Testis (tissue), 5 donors: ENCODE measurements around the gene ACAD9. TPM values are rescaled to one million over a fixed set of nuclear protein-coding genes. Genes with fewer than 3 reads are reported as not detected.
"Not testable (repeated sequence)": the region's sequence is repeated elsewhere in the genome, so short reads cannot be mapped to it uniquely, and the experiment has no call there.

ENCODE experiments used
- DNase-seq: peaks from one replicate; pipeline ENCODE4 v3.0.0-alpha.2; 2019
- H3K27ac ChIP-seq, 2 donors: fragments of 200-600 bp; sonication (generic); one replicate each; pipeline ENCODE4 v1.5.1; 2019
- H3K27me3 ChIP-seq: fragments of 200-600 bp; sonication (generic); one replicate; pipeline ENCODE4 v1.5.1; 2019
- H3K36me3 ChIP-seq: fragments of 200-600 bp; sonication (generic); one replicate; pipeline ENCODE4 v1.5.1; 2017; ENCODE audit warnings: low read depth; ENCODE audit errors: missing control alignments
- H3K4me1 ChIP-seq: fragments of 200-600 bp; sonication (generic); one replicate; pipeline ENCODE4 v1.5.1; 2019
- H3K4me3 ChIP-seq, 2 donors: fragments of 200-600 bp; sonication (generic); one replicate each; pipeline ENCODE4 v1.5.1; 2017 to 2019
- H3K9me3 ChIP-seq: fragments of 200-600 bp; sonication (generic); one replicate; pipeline ENCODE4 v1.5.1; 2017
- POLR2A ChIP-seq: fragments of 450-650 bp; IDR thresholded peaks from one replicate; pipeline ENCODE4 v1.6.1; 2017; ENCODE audit warnings: antibody characterized with exemption, mild to moderate bottlenecking, moderate library complexity
- WGBS, 2 donors: methylation state at CpG; one replicate each; pipeline ENCODE4 v1.1.5; 2018; 5-methylcytosine and 5-hydroxymethylcytosine counted together
- intact Hi-C: fragments of 100-400 bp; cut with DNase I; formaldehyde crosslinking; loops from one replicate; pipeline ENCODE4 v1.15.1; 2023; ENCODE audit warnings: low total_unique reads
- long read RNA-seq, 2 donors: transcript quantifications; one replicate each; lab custom pipeline, GENCODE V29; 2026
- polyA plus RNA-seq: library from polyadenylated mRNA; stranded (reverse); fragments of 350-450 nt; fragmentation: Illumina TruSeq; extraction: RNeasy Lipid Tissue Mini Kit (QIAGEN cat#74804); gene quantifications from one replicate; pipeline ENCODE4 v1.2.3, GENCODE V29; 2014; ENCODE audit warnings: low read depth, low replicate concordance; ENCODE audit not compliant: insufficient read depth
- total RNA-seq, 2 donors: library from RNA; depleted of rRNA; stranded (reverse); fragments of >200 nt; gene quantifications; one replicate each; pipeline ENCODE4 v1.2.3, GENCODE V29; 2016
- TF ChIP-seq, protein P1 (sequence below), 3 experiments: fragments of 450-650 bp in 2 of 3; fragments of 200-600 bp in 1 of 3; sonication (generic) in 1 of 3; IDR thresholded peaks; one replicate each; pipeline ENCODE4 v1.5.1; 2016 to 2019; ENCODE audit warnings: antibody characterized with exemption in 3 of 3, mild to moderate bottlenecking in 2 of 3, moderate library complexity in 1 of 3

The ACAD9 gene
- total RNA-seq (10 to 100 TPM; 80.4 to 80.6 TPM), polyA plus RNA-seq (49.5 TPM)
- long read RNA-seq, donor 1, transcript ACAD9-201 (18 exons, 2,454 nt), result major isoform, 7 of 7 reads
- long read RNA-seq, donor 1, partial matches to known transcripts, result 0 of 7 reads
- long read RNA-seq, donor 1, other reads (novel, unspliced or antisense), result 0 of 7 reads
- long read RNA-seq, donor 2, partial matches to known transcripts, result 0 of 5 reads
- long read RNA-seq, donor 2, other reads (novel, unspliced or antisense), result 0 of 5 reads

DNA sequence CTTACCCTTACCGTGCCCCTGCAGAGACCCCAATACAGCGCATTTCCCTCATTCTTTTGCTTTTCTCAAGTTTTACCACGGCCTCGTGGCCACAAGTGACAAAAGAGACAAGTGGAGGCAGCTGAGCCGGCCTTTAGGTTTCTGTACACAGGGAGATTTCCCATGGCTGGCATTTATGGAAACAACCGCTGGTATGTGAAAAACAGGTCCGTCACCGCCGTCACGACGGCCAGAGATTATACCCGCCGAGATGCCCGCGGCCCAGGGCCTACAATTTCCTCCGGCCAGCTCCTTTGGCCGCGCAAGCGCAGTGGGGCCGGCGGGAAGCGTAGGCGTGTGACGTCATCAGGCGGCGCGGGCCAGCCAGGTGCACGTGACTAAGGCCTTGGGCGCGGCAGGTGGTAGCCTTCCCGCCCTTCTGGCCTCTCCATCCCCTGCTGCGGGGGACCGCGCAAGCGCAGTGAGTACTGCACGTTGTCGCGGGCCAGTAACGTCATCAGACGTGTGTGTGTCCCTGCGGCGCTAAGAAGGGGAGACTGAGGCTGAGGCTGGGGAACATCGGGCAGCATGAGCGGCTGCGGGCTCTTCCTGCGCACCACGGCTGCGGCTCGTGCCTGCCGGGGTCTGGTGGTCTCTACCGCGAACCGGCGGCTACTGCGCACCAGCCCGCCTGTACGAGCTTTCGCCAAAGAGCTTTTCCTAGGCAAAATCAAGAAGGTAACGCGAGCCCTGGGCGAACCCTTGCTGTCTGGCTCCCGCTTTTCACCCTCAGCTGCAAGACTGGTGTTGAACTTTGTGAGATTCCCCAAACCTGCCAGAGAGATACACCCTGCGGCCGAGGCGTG, at the start of gene ACAD9:
TSS of gene ACAD9 (plus strand) at position 496 of the 845 bp plus-strand sequence. CDS start at position 568, 72 bp downstream.
- peak within 1 kb of the TSS; percentile 85 to 89 for H3K4me3 ChIP-seq
- peaks cover 25% of the 10 kb centered on the region for H3K4me1 ChIP-seq
- peak within 1 kb of the TSS; percentile 90 to 96 for H3K27ac ChIP-seq
- H3K36me3 ChIP-seq, result no peaks in the 10 kb centered on the region
- TF ChIP-seq, protein P1, sequence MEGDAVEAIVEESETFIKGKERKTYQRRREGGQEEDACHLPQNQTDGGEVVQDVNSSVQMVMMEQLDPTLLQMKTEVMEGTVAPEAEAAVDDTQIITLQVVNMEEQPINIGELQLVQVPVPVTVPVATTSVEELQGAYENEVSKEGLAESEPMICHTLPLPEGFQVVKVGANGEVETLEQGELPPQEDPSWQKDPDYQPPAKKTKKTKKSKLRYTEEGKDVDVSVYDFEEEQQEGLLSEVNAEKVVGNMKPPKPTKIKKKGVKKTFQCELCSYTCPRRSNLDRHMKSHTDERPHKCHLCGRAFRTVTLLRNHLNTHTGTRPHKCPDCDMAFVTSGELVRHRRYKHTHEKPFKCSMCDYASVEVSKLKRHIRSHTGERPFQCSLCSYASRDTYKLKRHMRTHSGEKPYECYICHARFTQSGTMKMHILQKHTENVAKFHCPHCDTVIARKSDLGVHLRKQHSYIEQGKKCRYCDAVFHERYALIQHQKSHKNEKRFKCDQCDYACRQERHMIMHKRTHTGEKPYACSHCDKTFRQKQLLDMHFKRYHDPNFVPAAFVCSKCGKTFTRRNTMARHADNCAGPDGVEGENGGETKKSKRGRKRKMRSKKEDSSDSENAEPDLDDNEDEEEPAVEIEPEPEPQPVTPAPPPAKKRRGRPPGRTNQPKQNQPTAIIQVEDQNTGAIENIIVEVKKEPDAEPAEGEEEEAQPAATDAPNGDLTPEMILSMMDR (IDR thresholded peaks at IDR 0.05), result peak in 2 of 3 experiments; percentile 31 to 44
- TF ChIP-seq POLR2A, result peak; percentile 78
- H3K27me3 ChIP-seq, result no peaks in the 10 kb centered on the region
- 0% methylated on average over 30 to 34 of the region's 65 CpGs for WGBS, 2 donors
- peak; percentile 97 for DNase-seq
- no peaks in the 10 kb centered on the region for H3K9me3 ChIP-seq
- intact Hi-C loops, result no loop called here

DNA sequence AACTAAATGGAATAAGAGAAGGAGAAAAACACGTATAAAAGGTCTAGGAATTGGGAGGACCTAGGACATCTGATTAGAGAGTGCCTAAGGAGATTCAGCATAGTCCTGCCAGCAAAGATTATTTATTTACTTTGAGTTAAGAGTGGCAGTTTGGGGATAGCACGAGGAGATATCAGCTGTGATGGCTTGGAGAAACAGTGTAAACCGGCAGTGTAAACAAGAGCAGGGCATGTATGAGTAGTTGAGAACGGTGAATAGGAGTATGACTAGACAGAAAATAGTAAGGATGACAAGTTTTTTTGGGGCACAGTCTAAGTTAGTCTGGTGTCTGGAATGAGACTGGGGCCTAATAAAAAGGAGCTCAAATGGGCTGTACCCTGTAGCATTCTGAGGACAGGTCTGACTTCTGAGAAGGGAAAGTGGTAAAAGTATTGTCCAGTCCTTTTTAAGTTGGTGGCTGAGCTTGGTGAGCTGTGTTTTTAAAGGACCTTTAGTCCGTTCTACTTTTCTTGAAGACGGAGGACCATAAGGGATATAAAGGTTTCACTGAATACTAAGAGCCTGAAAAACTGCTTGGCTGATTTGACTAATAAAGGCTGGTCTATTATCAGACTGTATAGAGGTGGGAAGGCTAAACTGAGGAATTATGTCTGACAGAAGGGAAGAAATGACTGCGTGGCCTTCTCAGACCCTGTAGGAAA, 49.3 kb upstream of the ACAD9 start:
- H3K27ac ChIP-seq, H3K4me1 ChIP-seq, H3K4me3 ChIP-seq, H3K36me3 ChIP-seq, H3K9me3 ChIP-seq, H3K27me3 ChIP-seq, intact Hi-C loops, DNase-seq: not testable (repeated sequence)
- 77 to 80% methylated on average over 7 of the region's 7 CpGs for WGBS, 2 donors

- intact Hi-C loops, result not testable (repeated sequence)
- 78 to 83% methylated on average over 5 of the region's 5 CpGs for WGBS, 2 donors
These were observed 48.7 kb upstream of the ACAD9 start for GRCh38 chr3:128830762-128831161.

GRCh38 chr3:128832979-128833378, 46.4 kb upstream of the ACAD9 start:
- H3K36me3 ChIP-seq, H3K4me1 ChIP-seq, H3K9me3 ChIP-seq, H3K27me3 ChIP-seq, DNase-seq, intact Hi-C loops, H3K27ac ChIP-seq, H3K4me3 ChIP-seq: not testable (repeated sequence)
- WGBS, 2 donors, result 86 to 90% methylated on average over 5 of the region's 5 CpGs

More at GRCh38 chr3:128830762-128831161, 48.7 kb upstream of the ACAD9 start:
- not testable (repeated sequence) for H3K4me3 ChIP-seq, H3K9me3 ChIP-seq, H3K27me3 ChIP-seq, H3K36me3 ChIP-seq, H3K27ac ChIP-seq, H3K4me1 ChIP-seq, DNase-seq

DNA sequence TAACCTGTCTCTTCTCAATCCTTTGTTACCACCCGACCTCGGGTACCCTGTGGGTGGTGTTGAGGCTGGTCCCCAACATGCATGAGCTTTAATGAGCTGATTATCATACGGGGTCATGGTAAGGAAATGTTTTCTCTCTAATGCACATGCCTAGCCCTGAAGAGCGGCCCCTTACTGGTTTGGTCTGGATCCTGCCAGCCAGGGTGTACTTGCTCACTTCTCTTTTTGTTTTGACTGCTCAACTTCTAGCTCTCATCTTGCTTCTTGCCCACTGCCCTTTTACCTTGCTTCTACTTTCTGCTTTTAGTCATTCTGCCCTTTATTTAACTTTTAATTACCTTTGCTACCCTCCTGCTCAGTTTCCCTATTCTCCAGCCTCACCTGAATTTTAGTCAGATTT, 44.3 kb upstream of the ACAD9 start:
- Histone ChIP-seq H3K4me1 (no peaks in the 10 kb centered on the region), H3K4me3 (no peak overlapping the region), H3K27ac (no peak overlapping the region), H3K27me3 (no peaks in the 10 kb centered on the region), H3K9me3 (no peaks in the 10 kb centered on the region), H3K36me3 (no peaks in the 10 kb centered on the region)
- DNase-seq, result no peak
- intact Hi-C loops, result no loop called here
- WGBS, 2 donors, result 89 to 97% methylated on average over 4 of the region's 4 CpGs
- TF ChIP-seq, protein P1 (IDR thresholded peaks at IDR 0.05), result no peak
- no peak for TF ChIP-seq POLR2A
